ENCODE results near the gene LLGL1.

- TF ChIP-seq CTCF (IDR thresholded peaks at IDR 0.05): no peak
- no peak for TF ChIP-seq POLR2A (IDR thresholded peaks at IDR 0.05)
Measured at GRCh38 chr17:18179804-18180203, 45.6 kb upstream of the LLGL1 start.

Measured in esophagus squamous epithelium (tissue), 4 donors.